GM21825 (cell line): ENCODE results near the gene PHC2.

ENCODE experiments used
- ATAC-seq: cut with Tn5 transposase; IDR thresholded peaks from one replicate; pipeline ENCODE4 v1.9.1; 2021; ENCODE audit warnings: mild to moderate bottlenecking, moderate library complexity; ENCODE audit not compliant: unreplicated experiment

Gene PHC2

GRCh38 chr1:33392639-33393038 lies 38.3 kb downstream of the PHC2 start:
- ATAC-seq, result no peak

- ATAC-seq, result no peak
Measured at GRCh38 chr1:33392206-33392605, 38.7 kb downstream of the PHC2 start.

GRCh38 chr1:33391343-33392078 lies 39.4 kb downstream of the PHC2 start:
- ATAC-seq, result no peak

GRCh38 chr1:33390542-33390941 lies 40.4 kb downstream of the PHC2 start:
- ATAC-seq, result no peak

- ATAC-seq, result no peak
Measured at GRCh38 chr1:33388805-33389771, 41.8 kb downstream of the PHC2 start.

- no peak for ATAC-seq
Measured at GRCh38 chr1:33387625-33388024, 43.3 kb downstream of the PHC2 start.

- no peak for ATAC-seq
Measured at GRCh38 chr1:33385251-33385650, 45.6 kb downstream of the PHC2 start.

- ATAC-seq, result no peak
Measured at GRCh38 chr1:33384040-33384812, 46.7 kb downstream of the PHC2 start.

GRCh38 chr1:33383489-33383888 lies 47.4 kb downstream of the PHC2 start:
- no peak for ATAC-seq

GRCh38 chr1:33382661-33383415 lies 48.1 kb downstream of the PHC2 start:
- no peak for ATAC-seq

GRCh38 chr1:33381977-33382376 lies 48.9 kb downstream of the PHC2 start:
- no peak for ATAC-seq

- ATAC-seq, result no peak
Measured at GRCh38 chr1:33380811-33381210, 50.1 kb downstream of the PHC2 start.

- no peak for ATAC-seq
Measured at GRCh38 chr1:33379631-33380354, 51.1 kb downstream of the PHC2 start.

GRCh38 chr1:33378976-33379375 lies 51.9 kb downstream of the PHC2 start:
- no peak for ATAC-seq

GRCh38 chr1:33378524-33378923 lies 52.4 kb downstream of the PHC2 start:
- no peak for ATAC-seq

- ATAC-seq, result no peak
Measured at GRCh38 chr1:33377756-33378155, 53.1 kb downstream of the PHC2 start.

GRCh38 chr1:33377013-33377412 lies 53.9 kb downstream of the PHC2 start:
- no peak for ATAC-seq

GRCh38 chr1:33375316-33375715 lies 55.6 kb downstream of the PHC2 start:
- ATAC-seq, result no peak

GRCh38 chr1:33374336-33375105 lies 56.4 kb downstream of the PHC2 start:
- ATAC-seq, result no peak
